CD4-positive, alpha-beta T cell treated with Interferon gamma for 1 hour (primary cell): ENCODE measurements around the gene CARM1.
"Not testable (repeated sequence)": the region's sequence is repeated elsewhere in the genome, so short reads cannot be mapped to it uniquely, and the experiment has no call there.

Experiments used
- DNase-seq: peaks from one replicate; pipeline ENCODE4 v3.0.0-alpha.2; 2020

Gene CARM1

GRCh38 chr19:10935371-10936059 is 64.2 kb downstream of the CARM1 start:
- DNase-seq: no peak

DNA sequence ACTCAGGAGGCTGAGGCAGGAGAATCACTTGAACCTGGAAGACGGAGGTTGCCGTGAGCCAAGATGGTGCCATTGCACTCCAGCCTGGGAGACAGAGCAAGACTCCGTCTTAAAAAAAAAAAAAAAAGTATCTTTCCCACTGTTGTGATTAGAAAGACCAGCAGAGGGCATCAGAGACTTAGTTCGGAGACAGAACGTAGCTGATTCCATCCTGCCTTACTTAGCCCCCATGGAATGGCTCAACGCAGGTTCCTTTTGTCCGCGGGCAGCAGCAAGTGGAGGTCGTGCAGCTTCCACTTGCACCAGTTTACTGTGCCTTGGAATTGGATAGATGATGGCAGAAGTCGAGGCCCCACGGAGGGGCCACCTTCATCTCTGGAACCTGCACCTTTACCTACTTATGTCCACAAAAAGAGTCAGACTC is 65.3 kb downstream of the CARM1 start:
- peak; percentile 8 for DNase-seq

GRCh38 chr19:10941649-10942048 is 70.3 kb downstream of the CARM1 start:
- not testable (repeated sequence) for DNase-seq

- DNase-seq: not testable (repeated sequence)
These were observed 72.1 kb downstream of the CARM1 start for GRCh38 chr19:10943412-10943811.

- no peak for DNase-seq
These were observed 73.9 kb downstream of the CARM1 start for GRCh38 chr19:10945264-10945663.

- no peak for DNase-seq
These were observed 75.8 kb downstream of the CARM1 start for GRCh38 chr19:10946958-10947657.

DNA sequence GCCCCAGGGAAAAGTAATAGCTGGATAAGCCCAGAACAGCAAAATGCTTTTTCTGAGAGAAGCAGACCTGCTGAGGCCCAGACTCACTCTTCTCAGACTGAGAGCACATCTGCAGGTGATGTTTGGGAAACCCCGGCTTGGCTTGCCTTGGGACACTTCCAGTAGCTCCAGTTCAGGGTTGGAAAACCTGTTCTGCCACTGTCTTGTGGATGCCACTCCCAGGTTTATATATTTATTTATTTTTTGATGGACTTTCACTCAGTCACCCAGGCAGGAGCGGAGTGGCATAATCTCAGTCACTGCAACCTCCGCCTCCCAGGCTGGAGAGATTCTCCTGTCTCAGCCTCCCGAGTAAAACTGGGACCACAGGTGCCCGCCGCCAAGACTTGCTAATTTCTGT is 81.5 kb downstream of the CARM1 start:
- DNase-seq: no peak

GRCh38 chr19:10959277-10959968 is 88.1 kb downstream of the CARM1 start:
- not testable (repeated sequence) for DNase-seq

GRCh38 chr19:10960314-10961072 is 89.1 kb downstream of the CARM1 start, which contains the start of gene SMARCA4:
SMARCA4 (plus strand) TSS chr19:10961030; CDS start chr19:10984152, 23,122 bp downstream.
- peak; percentile 97 for DNase-seq

DNA sequence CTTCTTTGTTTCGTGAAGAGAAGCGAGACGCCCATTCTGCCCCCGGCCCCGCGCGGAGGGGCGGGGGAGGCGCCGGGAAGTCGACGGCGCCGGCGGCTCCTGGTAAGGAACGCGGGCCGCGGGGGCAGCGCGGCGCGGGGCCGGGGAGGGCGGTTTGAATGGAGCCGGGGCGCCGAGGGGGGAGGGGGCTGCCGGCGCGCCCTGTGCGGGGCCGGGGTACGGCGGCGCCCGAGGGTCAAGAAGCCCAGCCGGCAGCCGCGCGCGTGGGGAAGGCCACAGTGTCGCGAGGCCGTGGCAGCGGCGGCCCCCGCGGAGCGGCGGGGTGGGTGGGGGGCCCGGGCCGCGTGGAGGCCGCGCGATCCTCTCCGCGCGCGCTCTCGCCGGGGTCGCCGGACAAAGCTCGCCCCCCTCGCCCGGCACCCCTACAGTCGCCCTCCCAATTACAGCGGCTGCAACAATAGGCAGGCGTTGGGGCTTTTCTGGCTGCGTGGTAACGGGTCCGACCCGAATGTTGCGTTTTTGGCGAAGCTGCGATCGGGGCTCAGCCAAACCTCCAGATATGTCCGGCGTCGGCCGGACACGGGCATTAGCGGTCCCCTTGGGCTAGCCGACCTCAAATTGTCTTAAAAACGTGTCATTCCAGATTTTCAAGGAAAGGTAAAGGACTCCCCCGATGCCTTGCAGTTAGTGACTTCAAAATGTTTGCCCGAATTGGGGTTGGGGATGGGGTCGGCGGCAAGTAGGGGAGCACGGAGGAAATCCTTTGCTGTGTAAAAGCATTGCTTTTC is 89.9 kb downstream of the CARM1 start:
- DNase-seq: peak; percentile 14

- no peak for DNase-seq
These were observed 91.5 kb downstream of the CARM1 start for GRCh38 chr19:10962863-10963262.

- no peak for DNase-seq
These were observed 92.5 kb downstream of the CARM1 start for GRCh38 chr19:10963865-10964264.

GRCh38 chr19:10964903-10965302 is 93.5 kb downstream of the CARM1 start:
- no peak for DNase-seq

GRCh38 chr19:10965398-10965797 is 94.0 kb downstream of the CARM1 start:
- no peak for DNase-seq

DNA sequence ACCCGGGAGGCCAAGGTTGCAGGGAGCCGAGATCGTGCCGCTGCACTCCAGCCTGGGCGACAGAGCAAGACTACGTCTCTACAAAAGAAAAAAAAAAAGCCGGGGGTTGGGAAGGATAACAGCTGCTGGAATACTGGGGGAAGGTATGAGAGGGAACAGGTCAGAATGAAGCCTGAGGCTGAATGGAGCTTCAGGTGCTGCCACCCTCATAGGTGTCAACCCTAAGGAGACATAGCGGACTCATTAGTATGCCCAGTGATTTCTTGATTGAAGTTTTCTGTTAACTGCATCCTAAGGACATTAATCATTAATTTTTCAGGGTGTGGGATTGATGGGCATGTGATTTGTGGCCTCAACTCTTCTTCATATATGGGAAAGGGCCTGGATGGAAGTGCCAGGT is 95.5 kb downstream of the CARM1 start:
- no peak for DNase-seq

DNA sequence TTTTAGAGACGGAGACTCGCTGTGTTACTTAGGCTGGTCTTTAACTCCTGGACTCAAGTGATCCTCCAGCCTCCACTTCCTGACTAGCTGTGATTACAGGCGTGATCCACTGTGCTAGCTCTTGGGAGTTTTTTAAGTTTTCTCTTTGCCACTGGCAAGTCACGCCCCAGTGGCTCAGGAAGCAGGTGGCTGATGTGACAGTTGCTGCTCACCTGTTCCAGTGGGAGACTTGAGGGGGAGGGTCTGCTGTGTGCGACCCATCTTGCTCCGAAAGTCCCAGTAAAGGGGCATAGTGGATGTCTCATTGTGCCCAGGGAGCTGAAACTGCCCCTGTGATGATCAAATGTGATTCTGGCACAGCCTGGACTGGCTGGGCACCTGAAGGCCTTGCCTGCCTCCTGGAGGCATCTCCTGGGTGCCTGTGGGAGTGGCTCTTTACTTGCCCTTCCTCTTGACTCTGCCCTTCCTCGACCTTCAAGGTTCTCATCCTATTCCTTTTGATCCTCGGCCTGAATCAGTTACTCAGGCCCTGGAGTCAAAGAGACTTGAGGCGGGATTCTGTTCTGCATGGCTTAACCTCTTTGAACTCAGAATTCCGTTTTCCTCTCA is 97.3 kb downstream of the CARM1 start:
- no peak for DNase-seq

DNA sequence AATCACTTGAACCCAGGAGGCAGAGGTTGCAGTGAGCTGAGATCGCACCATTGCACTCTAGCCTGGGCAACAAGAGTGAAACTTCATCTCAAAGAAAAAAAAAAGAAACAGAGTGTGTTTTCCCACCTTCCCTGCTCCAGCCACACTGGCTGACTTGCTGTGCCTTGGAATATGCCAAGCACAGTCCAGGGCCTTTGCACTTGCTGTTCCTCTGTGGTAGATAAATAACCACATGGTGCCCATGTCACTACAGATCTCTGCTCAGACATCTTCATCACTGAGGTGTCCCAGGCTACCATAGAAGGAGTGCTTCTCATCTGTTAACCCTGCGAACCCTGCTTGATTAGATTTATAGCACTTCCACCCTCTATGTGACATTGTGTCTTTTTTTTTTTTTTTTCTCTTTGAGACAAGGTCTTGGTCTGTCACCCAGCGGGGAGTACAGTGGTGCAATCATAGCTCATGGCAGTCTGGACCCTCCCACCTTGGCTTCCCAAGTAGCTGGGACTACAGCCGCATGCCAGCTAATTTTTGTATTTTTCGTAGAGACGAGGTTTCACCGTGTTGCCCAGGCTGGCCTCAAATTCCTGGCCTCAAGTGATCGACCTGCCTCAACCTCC is 99.9 kb downstream of the CARM1 start:
- no peak for DNase-seq
